GM19468 (cell line): ENCODE data around the gene CRACR2A.

ENCODE experiments used
- ATAC-seq: cut with Tn5 transposase; IDR thresholded peaks from one replicate; pipeline ENCODE4 v1.9.1; 2021; ENCODE audit warnings: mild to moderate bottlenecking, moderate library complexity, moderate number of reproducible peaks; ENCODE audit not compliant: unreplicated experiment; ENCODE audit errors: extremely low read depth

The CRACR2A gene

GRCh38 chr12:3752741-3753486 lies at the start of gene CRACR2A:
Gene CRACR2A (minus strand): TSS chr12:3753109. CDS start chr12:3696999, 56,110 bp downstream.
- peak; percentile 55 for ATAC-seq

- ATAC-seq, result no peak
These were observed 44.7 kb upstream of the CRACR2A start for GRCh38 chr12:3797531-3798048.

GRCh38 chr12:3795492-3796133 lies 42.7 kb upstream of the CRACR2A start:
- ATAC-seq, result no peak

GRCh38 chr12:3795066-3795465 lies 42.2 kb upstream of the CRACR2A start:
- ATAC-seq, result no peak

- no peak for ATAC-seq
These were observed 39.8 kb upstream of the CRACR2A start for GRCh38 chr12:3792623-3793288.

- ATAC-seq, result no peak
These were observed 38.5 kb upstream of the CRACR2A start for GRCh38 chr12:3791256-3791874.

- ATAC-seq, result no peak
These were observed 37.7 kb upstream of the CRACR2A start for GRCh38 chr12:3790642-3791041.

GRCh38 chr12:3789838-3790237 lies 36.9 kb upstream of the CRACR2A start:
- no peak for ATAC-seq

GRCh38 chr12:3777206-3777809 lies 24.4 kb upstream of the CRACR2A start:
- no peak for ATAC-seq

GRCh38 chr12:3775385-3776035 lies 22.6 kb upstream of the CRACR2A start:
- ATAC-seq, result no peak

GRCh38 chr12:3772380-3772779 lies 19.5 kb upstream of the CRACR2A start:
- no peak for ATAC-seq

GRCh38 chr12:3771853-3772252 lies 18.9 kb upstream of the CRACR2A start:
- ATAC-seq, result no peak

- ATAC-seq, result no peak
These were observed 18.0 kb upstream of the CRACR2A start for GRCh38 chr12:3770891-3771290.

- ATAC-seq, result no peak
These were observed 16.1 kb upstream of the CRACR2A start for GRCh38 chr12:3768911-3769447.

GRCh38 chr12:3761116-3761735 lies 8.3 kb upstream of the CRACR2A start:
- no peak for ATAC-seq

- ATAC-seq, result no peak
These were observed 7.0 kb upstream of the CRACR2A start for GRCh38 chr12:3759878-3760277.

GRCh38 chr12:3757261-3757660 lies 4.4 kb upstream of the CRACR2A start:
- no peak for ATAC-seq

- ATAC-seq, result no peak
These were observed 3.0 kb upstream of the CRACR2A start for GRCh38 chr12:3755898-3756297.
